Bone marrow (tissue), 2 donors: ENCODE measurements around the gene RASAL2.

Experiments
- DNase-seq, 2 donors: peaks; one replicate each; lab custom pipeline; 2025; lab: John Stamatoyannopoulos, UW

Gene RASAL2

DNA sequence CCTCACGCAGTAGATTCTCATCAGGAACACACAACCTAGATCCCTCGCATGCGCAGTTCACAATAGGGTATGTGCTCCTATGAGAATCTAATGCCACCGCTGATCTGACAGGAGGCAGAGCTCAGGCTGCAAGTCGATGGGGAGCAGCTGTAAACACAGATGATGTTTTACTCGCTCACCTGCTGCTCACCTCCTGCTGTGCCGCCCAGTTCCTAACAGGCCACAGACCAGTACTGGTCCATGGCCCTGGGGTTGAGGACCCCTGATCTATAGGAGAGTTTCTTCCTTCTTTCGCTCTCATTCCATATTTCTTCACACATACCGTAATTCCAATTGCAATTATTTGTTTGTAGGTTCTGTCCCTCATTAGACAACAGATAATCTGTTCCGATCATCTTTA lies 299.5 kb downstream of the RASAL2 start:
- DNase-seq: no peak

DNA sequence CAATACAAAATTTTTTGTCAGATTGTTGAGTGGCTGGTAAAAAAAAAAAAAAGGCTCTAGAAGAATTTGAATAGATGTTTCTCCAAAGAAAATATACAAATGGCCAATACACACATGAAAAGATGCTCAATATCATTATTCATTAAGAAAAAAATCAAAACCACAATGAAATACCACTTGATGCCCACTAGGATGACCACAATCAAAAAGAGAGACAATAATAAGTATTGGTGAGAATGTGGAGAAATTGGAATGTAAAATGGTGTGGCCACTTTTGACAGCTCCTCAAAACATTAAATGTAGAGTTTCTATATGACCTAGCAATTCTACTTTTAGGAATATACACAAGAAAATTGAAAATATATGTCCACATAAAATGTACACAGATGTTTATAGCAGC lies 302.9 kb downstream of the RASAL2 start:
- no peak for DNase-seq

- no peak for DNase-seq
These were observed 303.8 kb downstream of the RASAL2 start for GRCh38 chr1:178397678-178398077.

- DNase-seq: no peak
These were observed 305.3 kb downstream of the RASAL2 start for GRCh38 chr1:178399177-178399728.

GRCh38 chr1:178405137-178405536 lies 311.2 kb downstream of the RASAL2 start:
- DNase-seq: no peak

DNA sequence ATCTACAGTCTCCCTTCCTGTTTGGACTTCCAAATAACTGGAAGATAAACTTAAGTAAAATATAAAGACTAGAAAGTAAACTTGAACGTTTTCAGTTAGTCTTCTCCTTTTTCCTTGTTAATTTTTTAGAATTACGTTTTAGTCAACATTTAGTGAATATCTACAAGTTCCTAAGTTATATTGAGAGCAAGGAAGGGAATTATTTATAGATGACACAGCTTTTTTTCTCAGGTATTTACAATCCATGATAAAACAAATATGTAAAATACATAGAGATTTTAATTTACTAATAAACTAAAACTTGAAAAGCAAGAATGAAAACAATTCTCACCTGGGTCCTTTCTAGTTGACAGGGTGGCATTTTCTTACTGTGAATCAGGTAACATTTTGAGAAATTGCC lies 313.3 kb downstream of the RASAL2 start:
- no peak for DNase-seq

DNA sequence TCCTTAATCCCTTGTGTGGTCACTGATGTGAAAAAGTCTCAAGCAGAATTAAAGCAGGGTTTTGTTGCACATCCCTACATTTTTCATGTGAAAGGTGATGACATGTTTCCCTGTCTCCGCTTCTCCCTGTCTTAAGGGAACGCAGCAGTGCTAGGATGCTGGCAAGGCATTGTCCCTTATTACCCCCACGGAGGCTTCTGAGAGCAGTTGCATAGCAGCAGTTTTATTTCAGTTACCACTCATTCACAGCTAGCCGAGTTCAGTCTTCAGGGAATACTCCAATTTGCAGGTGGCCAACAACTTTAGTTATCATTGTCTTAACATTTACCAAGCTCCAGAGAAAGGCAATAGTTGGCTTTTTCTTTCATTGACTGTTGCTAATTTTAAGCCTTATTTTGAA lies 313.8 kb downstream of the RASAL2 start:
- no peak for DNase-seq

DNA sequence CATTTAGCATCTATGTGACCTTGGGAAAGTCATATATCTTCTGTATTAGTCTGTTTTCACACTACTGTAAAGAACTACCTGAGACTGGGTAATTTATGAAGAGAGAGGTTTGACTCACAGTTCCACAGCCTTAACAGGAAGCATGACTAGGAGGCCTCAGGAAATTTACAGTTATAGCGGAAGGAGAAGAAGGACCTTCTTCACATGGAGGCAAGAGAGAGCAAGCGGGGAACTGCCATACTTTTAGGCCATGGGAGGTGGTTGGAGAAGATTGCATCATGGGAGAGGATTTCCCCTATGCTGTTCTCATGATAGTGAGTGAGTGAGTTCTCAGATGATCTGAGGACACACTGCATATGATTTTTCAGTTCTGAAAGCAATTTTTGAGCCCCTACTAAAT lies 315.0 kb downstream of the RASAL2 start:
- DNase-seq: no peak

DNA sequence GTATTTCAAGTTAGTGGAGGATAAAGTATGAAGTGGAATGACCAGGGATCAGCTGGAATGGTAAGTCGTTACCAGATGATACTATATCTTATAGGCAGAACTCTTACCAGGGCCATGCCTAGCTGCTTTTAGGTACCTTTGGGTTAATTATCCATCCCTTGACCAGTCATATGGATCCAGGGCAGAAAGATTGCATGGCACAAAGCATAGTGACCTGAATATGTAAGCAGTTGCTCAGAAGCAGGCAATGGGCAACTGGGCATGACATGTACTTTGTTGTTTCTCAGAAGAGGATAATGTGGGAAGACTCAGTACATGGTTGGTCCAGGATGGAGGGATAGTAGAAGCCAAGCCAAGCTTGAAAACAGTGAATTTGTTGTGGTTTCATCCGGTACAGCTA lies 315.6 kb downstream of the RASAL2 start:
- no peak for DNase-seq

DNA sequence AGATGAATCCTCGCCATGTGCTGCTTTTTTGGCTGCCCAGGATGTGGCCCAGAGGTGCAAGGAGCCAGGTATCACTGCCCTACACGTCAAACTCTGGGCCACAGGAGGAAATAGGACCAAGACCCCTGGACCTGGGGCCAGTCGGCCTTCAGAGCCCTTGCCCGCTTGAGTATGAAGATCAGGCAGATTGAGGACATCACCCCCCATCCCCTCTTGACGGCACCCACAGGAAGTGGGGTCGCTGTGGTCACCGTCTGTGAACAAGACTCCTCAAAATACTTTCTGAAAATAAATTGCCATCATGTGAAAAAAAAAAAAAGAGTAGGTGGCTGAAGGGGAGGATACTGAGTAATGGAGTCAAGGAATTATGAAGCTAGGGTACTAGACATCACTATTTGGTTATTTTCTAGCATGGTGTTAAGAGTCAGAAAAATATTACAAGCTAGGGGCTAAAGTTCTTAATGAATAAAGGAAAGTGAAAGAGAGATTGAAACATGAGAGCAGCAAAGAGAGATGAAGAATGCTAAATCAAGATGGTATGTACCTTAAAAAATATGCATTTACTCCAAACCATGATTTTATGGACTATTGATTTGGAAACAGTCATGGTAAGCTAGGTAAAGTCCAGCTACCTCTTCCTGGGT lies 318.0 kb downstream of the RASAL2 start:
- DNase-seq: no peak

DNA sequence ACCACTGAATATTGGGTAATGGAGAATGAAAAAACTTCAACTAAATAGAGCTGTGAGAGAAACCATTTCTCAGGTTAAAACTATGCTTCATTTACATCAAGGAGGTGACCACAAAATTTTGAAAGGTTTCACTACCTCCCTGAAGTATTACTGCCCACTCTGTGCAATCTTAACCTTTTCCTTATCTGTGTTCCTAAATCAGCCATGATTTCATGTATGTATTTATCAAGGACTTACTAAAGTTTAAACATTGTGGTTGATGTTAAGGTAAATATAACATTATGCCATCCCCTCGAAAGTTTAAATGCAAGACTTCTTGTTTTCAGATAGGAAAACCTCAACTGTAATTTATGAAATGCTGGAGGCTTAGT lies 318.5 kb downstream of the RASAL2 start:
- DNase-seq: no peak

- no peak for DNase-seq
These were observed 324.0 kb downstream of the RASAL2 start for GRCh38 chr1:178417858-178418257.

DNA sequence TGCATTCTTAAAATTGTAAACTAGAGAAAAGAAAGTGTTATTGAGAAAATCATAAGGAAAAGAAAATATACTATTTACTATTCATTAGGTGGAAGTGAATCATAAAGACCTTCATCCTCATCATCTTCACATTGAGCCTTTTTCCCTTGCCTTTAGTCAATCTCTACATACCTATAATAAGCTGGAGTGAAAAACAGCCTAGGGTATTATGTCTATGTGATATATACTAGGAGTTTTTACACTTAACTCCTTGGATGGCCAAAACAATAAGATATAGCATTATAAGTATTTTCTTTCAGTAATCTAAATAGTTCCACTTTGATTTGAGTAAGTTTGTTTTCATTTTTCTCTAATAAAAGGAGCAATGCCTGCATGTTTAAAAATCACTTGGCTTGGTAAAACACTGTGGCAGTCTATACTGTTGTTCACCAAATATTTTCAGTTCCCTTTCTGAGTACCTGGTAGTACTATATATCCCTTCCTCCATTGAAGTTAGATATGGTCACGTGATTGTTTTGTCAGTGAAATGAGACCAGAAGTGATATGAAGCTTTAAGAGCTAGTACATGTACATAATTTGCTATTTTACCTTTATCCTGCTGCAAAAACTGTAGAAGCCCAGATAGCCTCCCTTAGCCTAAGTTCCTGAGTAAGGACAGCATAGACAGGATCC lies 324.5 kb downstream of the RASAL2 start:
- no peak for DNase-seq

GRCh38 chr1:178434360-178434759 lies 340.5 kb downstream of the RASAL2 start:
- no peak for DNase-seq

GRCh38 chr1:178434899-178435435 lies 341.1 kb downstream of the RASAL2 start:
- DNase-seq: no peak

- no peak for DNase-seq
These were observed 343.0 kb downstream of the RASAL2 start for GRCh38 chr1:178436899-178437298.

DNA sequence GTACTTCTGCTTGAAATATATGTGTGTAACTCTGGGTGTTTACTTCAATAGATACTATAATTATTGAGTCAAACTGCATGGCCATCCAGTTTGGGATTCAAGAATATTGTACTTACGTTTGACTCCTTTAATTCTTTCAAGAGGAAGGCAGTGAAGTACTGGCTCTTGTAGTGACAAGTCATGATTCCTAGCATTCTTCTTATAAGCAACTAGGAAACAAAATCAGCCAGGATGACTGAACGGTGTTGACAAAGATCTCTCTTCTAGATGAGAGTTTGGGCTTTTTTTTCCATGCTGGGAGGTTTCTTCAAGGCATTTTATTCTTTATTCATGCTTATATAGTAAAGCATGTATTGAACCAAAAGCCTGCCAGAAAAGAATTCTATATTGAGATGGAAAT lies 344.5 kb downstream of the RASAL2 start:
- no peak for DNase-seq

DNA sequence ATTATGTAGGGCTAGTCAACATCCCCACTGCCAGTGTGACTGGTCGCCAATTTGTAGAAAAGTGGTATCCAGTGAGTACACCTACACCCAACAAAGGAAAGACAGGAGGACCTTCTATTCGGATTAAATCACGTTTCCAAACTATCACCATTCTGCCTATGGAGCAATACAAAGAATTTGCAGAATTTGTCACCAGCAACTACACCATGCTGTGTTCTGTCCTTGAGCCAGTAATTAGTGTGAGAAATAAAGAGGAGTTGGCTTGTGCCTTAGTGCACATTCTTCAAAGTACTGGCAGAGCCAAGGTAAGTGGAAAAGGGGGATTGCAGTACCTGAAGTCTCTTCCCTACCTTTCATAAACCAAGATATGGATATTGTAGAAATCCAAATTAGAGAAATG lies 349.0 kb downstream of the RASAL2 start:
- DNase-seq: no peak

DNA sequence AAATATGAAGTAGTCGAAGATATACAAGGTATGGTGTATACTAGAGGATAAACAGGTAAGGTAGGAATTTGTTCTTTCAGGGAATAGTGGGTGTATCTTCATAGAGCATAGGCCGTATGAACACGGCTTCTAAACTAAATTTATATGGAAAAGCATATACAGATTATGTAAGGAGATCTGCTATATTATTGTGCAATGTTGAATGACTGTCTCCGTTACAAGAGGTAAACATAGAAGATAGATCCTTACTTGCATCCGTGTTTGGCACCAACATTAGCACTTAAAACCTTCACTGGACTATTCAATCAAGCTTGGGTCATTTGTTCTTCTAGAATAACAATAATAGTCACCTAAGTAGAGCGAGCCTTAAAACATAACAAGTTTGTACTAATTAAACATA lies 357.0 kb downstream of the RASAL2 start:
- DNase-seq: no peak

DNA sequence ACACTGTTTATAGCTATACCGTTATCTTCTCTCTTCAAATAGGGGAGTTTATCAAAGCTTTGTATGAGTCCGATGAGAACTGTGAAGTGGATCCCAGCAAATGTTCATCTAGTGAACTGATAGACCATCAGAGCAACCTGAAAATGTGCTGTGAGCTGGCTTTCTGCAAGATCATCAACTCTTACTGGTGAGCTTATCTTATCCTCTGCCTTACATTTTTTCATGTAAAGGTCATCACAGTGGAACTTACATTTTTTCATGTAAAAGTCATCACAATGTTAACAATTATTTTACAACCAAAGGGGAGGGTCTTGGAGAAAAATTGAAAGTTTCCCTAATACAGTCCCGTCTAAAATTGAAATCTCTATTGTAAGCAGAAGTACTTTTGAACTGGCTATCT lies 357.6 kb downstream of the RASAL2 start:
- no peak for DNase-seq

- no peak for DNase-seq
These were observed 358.1 kb downstream of the RASAL2 start for GRCh38 chr1:178452013-178452412.

GRCh38 chr1:178456472-178456871 lies 362.6 kb downstream of the RASAL2 start:
- DNase-seq: no peak

DNA sequence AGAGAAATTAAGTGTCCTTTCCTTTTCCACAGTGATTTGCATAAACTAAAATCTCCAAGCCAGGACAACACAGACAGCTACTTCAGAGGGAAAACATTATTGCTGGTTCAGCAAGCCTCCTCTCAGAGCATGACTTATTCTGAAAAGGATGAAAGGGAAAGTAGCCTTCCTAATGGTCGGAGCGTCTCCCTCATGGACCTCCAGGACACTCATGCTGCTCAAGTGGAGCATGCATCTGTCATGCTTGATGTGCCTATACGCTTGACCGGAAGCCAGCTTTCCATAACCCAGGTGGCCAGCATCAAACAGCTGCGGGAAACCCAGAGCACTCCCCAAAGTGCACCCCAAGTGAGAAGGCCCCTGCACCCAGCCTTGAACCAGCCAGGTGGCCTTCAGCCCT lies 363.7 kb downstream of the RASAL2 start:
- DNase-seq: no peak

GRCh38 chr1:178458203-178458602 lies 364.3 kb downstream of the RASAL2 start:
- no peak for DNase-seq
